ENCODE data around the gene RBP3.

DNA sequence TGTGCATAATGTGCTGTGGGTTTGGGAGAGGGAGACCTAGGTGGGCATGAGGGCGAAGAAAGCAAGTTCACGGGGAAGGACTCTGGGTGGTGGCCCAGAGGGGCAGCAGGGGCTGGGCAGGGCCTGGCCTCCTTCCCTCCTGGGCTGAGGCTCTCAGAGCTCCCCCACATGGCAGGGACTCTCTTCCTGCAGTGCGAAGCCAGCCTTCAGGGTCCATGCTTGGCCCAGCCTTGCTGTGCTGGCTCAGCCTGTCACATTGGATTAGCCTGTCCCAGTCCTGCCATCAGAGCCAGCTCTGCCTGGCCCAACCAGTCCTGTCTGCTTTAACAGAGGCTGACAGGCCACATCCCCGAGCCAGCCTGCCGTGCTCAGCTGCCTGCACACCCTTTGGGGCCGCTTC lies 56.3 kb downstream of the RBP3 start:
- TF ChIP-seq ZFX (IDR thresholded peaks at IDR 0.05) (no peak), EZH2 (IDR thresholded peaks at IDR 0.05) (no peak), TCF7L2 (IDR thresholded peaks at IDR 0.05; ENCODE audit: borderline replicate concordance, extremely low read depth, insufficient read depth, insufficient read length) (no peak), POLR2A (IDR thresholded peaks at IDR 0.05; ENCODE audit: borderline replicate concordance, extremely low read depth, insufficient read depth, insufficient read length) (no peak), JUND (IDR thresholded peaks at IDR 0.05) (no peak), EZH2phosphoT487 (IDR thresholded peaks at IDR 0.05; ENCODE audit: borderline replicate concordance) (no peak), ZNF274 (IDR thresholded peaks at IDR 0.05; ENCODE audit: low read depth, low read length) (no peak), RAD21 (IDR thresholded peaks at IDR 0.05; ENCODE audit: low read depth) (no peak), CEBPB (IDR thresholded peaks at IDR 0.05; ENCODE audit: low read depth) (no peak), SP1 (IDR thresholded peaks at IDR 0.05; ENCODE audit: low read depth) (no peak), YY1 (IDR thresholded peaks at IDR 0.05; ENCODE audit: extremely low read depth, insufficient replicate concordance, low read depth, low read length) (no peak)
- TF ChIP-seq, protein P1, sequence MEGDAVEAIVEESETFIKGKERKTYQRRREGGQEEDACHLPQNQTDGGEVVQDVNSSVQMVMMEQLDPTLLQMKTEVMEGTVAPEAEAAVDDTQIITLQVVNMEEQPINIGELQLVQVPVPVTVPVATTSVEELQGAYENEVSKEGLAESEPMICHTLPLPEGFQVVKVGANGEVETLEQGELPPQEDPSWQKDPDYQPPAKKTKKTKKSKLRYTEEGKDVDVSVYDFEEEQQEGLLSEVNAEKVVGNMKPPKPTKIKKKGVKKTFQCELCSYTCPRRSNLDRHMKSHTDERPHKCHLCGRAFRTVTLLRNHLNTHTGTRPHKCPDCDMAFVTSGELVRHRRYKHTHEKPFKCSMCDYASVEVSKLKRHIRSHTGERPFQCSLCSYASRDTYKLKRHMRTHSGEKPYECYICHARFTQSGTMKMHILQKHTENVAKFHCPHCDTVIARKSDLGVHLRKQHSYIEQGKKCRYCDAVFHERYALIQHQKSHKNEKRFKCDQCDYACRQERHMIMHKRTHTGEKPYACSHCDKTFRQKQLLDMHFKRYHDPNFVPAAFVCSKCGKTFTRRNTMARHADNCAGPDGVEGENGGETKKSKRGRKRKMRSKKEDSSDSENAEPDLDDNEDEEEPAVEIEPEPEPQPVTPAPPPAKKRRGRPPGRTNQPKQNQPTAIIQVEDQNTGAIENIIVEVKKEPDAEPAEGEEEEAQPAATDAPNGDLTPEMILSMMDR (IDR thresholded peaks at IDR 0.05 in 2 of 3, conservative IDR thresholded peaks at IDR 0.05 in 1 of 3; ENCODE audit: borderline replicate concordance in 1 of 3, insufficient read depth in 1 of 3, low read depth in 2 of 3, low read length in 2 of 3), result no peak
